WTC11 (cell line): Measurements from ENCODE around the gene ADGRB3. TPM values are rescaled to one million over a fixed set of nuclear protein-coding genes. Genes with fewer than 3 reads are reported as not detected.

Experiments
- ATAC-seq: fragments of 200-7000 bp; cut with Tn5 transposase; 2 replicates; pipeline ENCODE4 v1.10.0; 2021; ENCODE audit warnings: mild to moderate bottlenecking, moderate library complexity
- CTCF ChIA-PET: fragments of 300-600 bp; sonication (Branson Sonifier 250); formaldehyde crosslinking; loops from one replicate; lab custom pipeline; 2021; ENCODE audit warnings: antibody characterized with exemption; lab: Charles Lee
- POLR2A ChIA-PET: fragments of 350-600 bp; sonication (Branson Sonifier 250); formaldehyde crosslinking; loops from one replicate; lab custom pipeline; 2021; ENCODE audit warnings: antibody characterized with exemption; lab: Charles Lee
- DNase-seq: peaks from one replicate; pipeline ENCODE4 v3.0.0; 2021; ENCODE audit warnings: low spot score
- H3K27ac Mint-ChIP-seq: 2 replicates; pipeline ENCODE4 v1.8.0; 2021; ENCODE audit warnings: mixed read lengths
- H3K27me3 Mint-ChIP-seq: 2 replicates; pipeline ENCODE4 v1.8.0; 2021; ENCODE audit warnings: low read depth, mild to moderate bottlenecking, moderate library complexity, mixed read lengths
- H3K36me3 Mint-ChIP-seq: 2 replicates; pipeline ENCODE4 v1.8.0; 2021; ENCODE audit warnings: mixed read lengths
- H3K4me1 Mint-ChIP-seq: 2 replicates; pipeline ENCODE4 v1.8.0; 2022; ENCODE audit warnings: mixed read lengths
- H3K4me3 Mint-ChIP-seq: 2 replicates; pipeline ENCODE4 v1.8.0; 2021; ENCODE audit warnings: mild to moderate bottlenecking, moderate library complexity, mixed read lengths
- H3K9me3 Mint-ChIP-seq: 2 replicates; pipeline ENCODE4 v1.8.0; 2021; ENCODE audit warnings: mixed read lengths
- CREB1 ChIP-seq: sonication (generic); formaldehyde crosslinking; IDR thresholded peaks from 2 replicates; pipeline ENCODE4 v1.8.0; 2023; ENCODE audit warnings: mild to moderate bottlenecking, missing genetic modification reagents
- ELF4 ChIP-seq: sonication (generic); formaldehyde crosslinking; IDR thresholded peaks from 2 replicates; pipeline ENCODE4 v1.8.1; 2022; ENCODE audit warnings: low read depth, mild to moderate bottlenecking, moderate library complexity, missing genetic modification reagents
- GABPB1 ChIP-seq: sonication (generic); formaldehyde crosslinking; IDR thresholded peaks from 2 replicates; pipeline ENCODE4 v1.8.1; 2023; ENCODE audit warnings: mild to moderate bottlenecking, missing genetic modification reagents
- GTF2I ChIP-seq: fragments of 250-450 bp; sonication (Bioruptor Pico); conservative IDR thresholded peaks from 2 replicates; pipeline ENCODE4 v1.4.0; 2021; ENCODE audit warnings: mild to moderate bottlenecking
- IRF2 ChIP-seq: sonication (generic); formaldehyde crosslinking; IDR thresholded peaks from 2 replicates; pipeline ENCODE4 v1.8.0; 2022; ENCODE audit warnings: low read depth, missing genetic modification reagents, borderline replicate concordance
- JAZF1 ChIP-seq: fragments of 250-450 bp; sonication (Bioruptor Pico); IDR thresholded peaks from 2 replicates; pipeline ENCODE4 v1.9.0; 2021; ENCODE audit warnings: moderate library complexity, mild to moderate bottlenecking, inconsistent platforms
- MXD4 ChIP-seq: fragments of 250-450 bp; sonication (Bioruptor Pico); IDR thresholded peaks from 2 replicates; pipeline ENCODE4 v1.8.0; 2021; ENCODE audit warnings: mild to moderate bottlenecking, moderate library complexity, borderline replicate concordance
- MYBL2 ChIP-seq: sonication (generic); formaldehyde crosslinking; IDR thresholded peaks from 2 replicates; pipeline ENCODE4 v1.8.1; 2023; ENCODE audit warnings: mild to moderate bottlenecking, moderate library complexity, missing genetic modification reagents
- NFATC4 ChIP-seq: fragments of 250-450 bp; sonication (Bioruptor Pico); IDR thresholded peaks from 2 replicates; pipeline ENCODE4 v1.9.0; 2021; ENCODE audit warnings: mild to moderate bottlenecking
- NFYB ChIP-seq: sonication (generic); formaldehyde crosslinking; conservative IDR thresholded peaks from 2 replicates; pipeline ENCODE4 v1.8.0; 2022; ENCODE audit warnings: low read depth, missing genetic modification reagents
- NR1H2 ChIP-seq: sonication (generic); formaldehyde crosslinking; IDR thresholded peaks from 2 replicates; pipeline ENCODE4 v1.9.0; 2021; ENCODE audit warnings: mild to moderate bottlenecking, moderate library complexity, missing genetic modification reagents
- NR3C1 ChIP-seq: sonication (generic); formaldehyde crosslinking; conservative IDR thresholded peaks from 2 replicates; pipeline ENCODE4 v1.8.1; 2023; ENCODE audit warnings: low read depth, mild to moderate bottlenecking, missing genetic modification reagents
- RORB ChIP-seq: fragments of 250-450 bp; sonication (Bioruptor Pico); IDR thresholded peaks from 2 replicates; pipeline ENCODE4 v1.9.0; 2021; ENCODE audit warnings: mild to moderate bottlenecking
- TP53 ChIP-seq: sonication (generic); formaldehyde crosslinking; IDR thresholded peaks from 2 replicates; pipeline ENCODE4 v1.8.1; 2023; ENCODE audit warnings: mild to moderate bottlenecking, missing genetic modification reagents
- ZNF138 ChIP-seq: sonication (generic); formaldehyde crosslinking; conservative IDR thresholded peaks from 2 replicates; pipeline ENCODE4 v1.8.1; 2022; ENCODE audit warnings: mild to moderate bottlenecking, moderate library complexity, missing genetic modification reagents
- ZNF219 ChIP-seq: sonication (generic); formaldehyde crosslinking; IDR thresholded peaks from 2 replicates; pipeline ENCODE4 v1.8.0; 2023; ENCODE audit warnings: missing genetic modification reagents, mild to moderate bottlenecking, borderline replicate concordance
- ZNF232 ChIP-seq: sonication (generic); formaldehyde crosslinking; IDR thresholded peaks from 2 replicates; pipeline ENCODE4 v1.8.0; 2022; ENCODE audit warnings: mild to moderate bottlenecking, missing genetic modification reagents
- ZNF416 ChIP-seq: fragments of 250-450 bp; sonication (Bioruptor Pico); IDR thresholded peaks from 2 replicates; pipeline ENCODE4 v1.9.0; 2021; ENCODE audit warnings: mild to moderate bottlenecking, inconsistent platforms
- total RNA-seq: library from RNA; stranded (reverse); gene quantifications from 3 replicates; pipeline ENCODE4 v1.2.3, GENCODE V29; 2021
- TF ChIP-seq, protein P1 (sequence below): sonication (generic); formaldehyde crosslinking; IDR thresholded peaks from 2 replicates; pipeline ENCODE4 v1.8.1; 2023; ENCODE audit warnings: mild to moderate bottlenecking, missing genetic modification reagents
- TF ChIP-seq, protein P2 (sequence below): sonication (generic); formaldehyde crosslinking; IDR thresholded peaks from 2 replicates; pipeline ENCODE4 v1.8.0; 2022; ENCODE audit warnings: mild to moderate bottlenecking, missing genetic modification reagents
- TF ChIP-seq, protein P3 (sequence below): sonication (generic); formaldehyde crosslinking; conservative IDR thresholded peaks from 2 replicates; pipeline ENCODE4 v1.8.1; 2022; ENCODE audit warnings: mild to moderate bottlenecking, missing genetic modification reagents
- TF ChIP-seq, protein P4 (sequence below): sonication (generic); formaldehyde crosslinking; IDR thresholded peaks from 2 replicates; pipeline ENCODE4 v1.8.0; 2022; ENCODE audit warnings: mild to moderate bottlenecking, missing genetic modification reagents
- TF ChIP-seq, protein P5 (sequence below): sonication (generic); formaldehyde crosslinking; IDR thresholded peaks from 2 replicates; pipeline ENCODE4 v1.8.1; 2023; ENCODE audit warnings: mild to moderate bottlenecking, missing genetic modification reagents, borderline replicate concordance
- TF ChIP-seq, protein P6 (sequence below): sonication (generic); formaldehyde crosslinking; IDR thresholded peaks from 2 replicates; pipeline ENCODE4 v1.8.1; 2023; ENCODE audit warnings: mild to moderate bottlenecking, missing genetic modification reagents
- TF ChIP-seq, protein P7 (sequence below): sonication (generic); formaldehyde crosslinking; IDR thresholded peaks from 2 replicates; pipeline ENCODE4 v1.8.0; 2023; ENCODE audit warnings: missing genetic modification reagents

ADGRB3 gene
- total RNA-seq, 1 experiment from 2014 or later: 1.9 TPM

DNA sequence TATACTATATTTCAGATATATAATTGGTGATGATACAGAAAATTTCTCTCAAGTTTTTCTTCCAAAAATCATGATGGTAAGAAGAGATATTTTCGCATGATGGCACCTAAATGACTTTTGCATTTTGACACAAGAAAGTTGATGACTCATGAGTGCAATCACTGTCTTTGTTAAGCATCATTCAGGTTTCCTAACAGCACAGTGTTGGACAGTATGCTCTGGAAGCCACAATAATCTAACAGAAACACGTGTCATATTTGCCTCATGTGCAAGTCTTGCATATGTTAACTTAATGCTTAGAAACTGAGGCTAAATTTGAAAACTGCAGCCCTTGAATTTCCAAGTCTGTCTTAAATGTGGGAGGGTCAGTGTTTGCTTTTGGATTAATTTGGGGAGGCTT is 628.2 kb downstream of the ADGRB3 start (continued):
- TF ChIP-seq, protein P1, sequence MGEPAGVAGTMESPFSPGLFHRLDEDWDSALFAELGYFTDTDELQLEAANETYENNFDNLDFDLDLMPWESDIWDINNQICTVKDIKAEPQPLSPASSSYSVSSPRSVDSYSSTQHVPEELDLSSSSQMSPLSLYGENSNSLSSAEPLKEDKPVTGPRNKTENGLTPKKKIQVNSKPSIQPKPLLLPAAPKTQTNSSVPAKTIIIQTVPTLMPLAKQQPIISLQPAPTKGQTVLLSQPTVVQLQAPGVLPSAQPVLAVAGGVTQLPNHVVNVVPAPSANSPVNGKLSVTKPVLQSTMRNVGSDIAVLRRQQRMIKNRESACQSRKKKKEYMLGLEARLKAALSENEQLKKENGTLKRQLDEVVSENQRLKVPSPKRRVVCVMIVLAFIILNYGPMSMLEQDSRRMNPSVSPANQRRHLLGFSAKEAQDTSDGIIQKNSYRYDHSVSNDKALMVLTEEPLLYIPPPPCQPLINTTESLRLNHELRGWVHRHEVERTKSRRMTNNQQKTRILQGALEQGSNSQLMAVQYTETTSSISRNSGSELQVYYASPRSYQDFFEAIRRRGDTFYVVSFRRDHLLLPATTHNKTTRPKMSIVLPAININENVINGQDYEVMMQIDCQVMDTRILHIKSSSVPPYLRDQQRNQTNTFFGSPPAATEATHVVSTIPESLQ: no peak
- TF ChIP-seq NFATC4 (CRISPR knock-in tag) (no peak), ZNF416 (CRISPR knock-in tag) (no peak), GTF2I (CRISPR knock-in tag) (no peak), ZNF219 (no peak), ELF4 (CRISPR knock-in tag) (no peak), MYBL2 (no peak)
- TF ChIP-seq, protein P2, sequence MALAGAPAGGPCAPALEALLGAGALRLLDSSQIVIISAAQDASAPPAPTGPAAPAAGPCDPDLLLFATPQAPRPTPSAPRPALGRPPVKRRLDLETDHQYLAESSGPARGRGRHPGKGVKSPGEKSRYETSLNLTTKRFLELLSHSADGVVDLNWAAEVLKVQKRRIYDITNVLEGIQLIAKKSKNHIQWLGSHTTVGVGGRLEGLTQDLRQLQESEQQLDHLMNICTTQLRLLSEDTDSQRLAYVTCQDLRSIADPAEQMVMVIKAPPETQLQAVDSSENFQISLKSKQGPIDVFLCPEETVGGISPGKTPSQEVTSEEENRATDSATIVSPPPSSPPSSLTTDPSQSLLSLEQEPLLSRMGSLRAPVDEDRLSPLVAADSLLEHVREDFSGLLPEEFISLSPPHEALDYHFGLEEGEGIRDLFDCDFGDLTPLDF (CRISPR knock-in tag): no peak

DNA sequence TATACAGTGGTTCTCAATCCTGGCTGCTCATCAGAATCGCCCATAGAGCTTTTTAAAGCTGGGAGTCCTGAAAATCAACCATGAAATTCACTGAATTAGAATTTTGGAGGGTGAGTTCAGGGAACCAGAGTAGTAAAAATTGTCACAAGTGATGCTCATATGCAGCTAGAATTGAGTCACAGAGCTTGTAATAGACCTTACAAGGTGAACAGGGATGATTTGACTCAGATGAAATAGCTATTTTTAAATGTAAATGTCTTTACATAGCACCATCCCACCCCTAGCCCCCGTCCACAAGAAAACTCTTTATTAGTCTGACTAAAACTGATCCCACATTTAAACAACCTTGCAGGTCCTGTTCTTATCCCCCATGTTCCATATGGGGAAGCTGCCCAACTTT is 630.0 kb downstream of the ADGRB3 start:
- Mint-ChIP-seq H3K4me1 (peaks cover 6% of the 10 kb centered on the region), H3K27me3 (no peaks in the 10 kb centered on the region), H3K36me3 (no peaks in the 10 kb centered on the region), H3K4me3 (no peak overlapping the region), H3K9me3 (peaks cover 16% of the 10 kb centered on the region), H3K27ac (no peak overlapping the region)
- DNase-seq: no peak
- ChIA-PET CTCF (no interaction called here), POLR2A (no interaction called here)
- no peak for TF ChIP-seq ZNF138
- TF ChIP-seq, protein P3, sequence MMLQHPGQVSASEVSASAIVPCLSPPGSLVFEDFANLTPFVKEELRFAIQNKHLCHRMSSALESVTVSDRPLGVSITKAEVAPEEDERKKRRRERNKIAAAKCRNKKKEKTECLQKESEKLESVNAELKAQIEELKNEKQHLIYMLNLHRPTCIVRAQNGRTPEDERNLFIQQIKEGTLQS: no peak
- TF ChIP-seq, protein P4, sequence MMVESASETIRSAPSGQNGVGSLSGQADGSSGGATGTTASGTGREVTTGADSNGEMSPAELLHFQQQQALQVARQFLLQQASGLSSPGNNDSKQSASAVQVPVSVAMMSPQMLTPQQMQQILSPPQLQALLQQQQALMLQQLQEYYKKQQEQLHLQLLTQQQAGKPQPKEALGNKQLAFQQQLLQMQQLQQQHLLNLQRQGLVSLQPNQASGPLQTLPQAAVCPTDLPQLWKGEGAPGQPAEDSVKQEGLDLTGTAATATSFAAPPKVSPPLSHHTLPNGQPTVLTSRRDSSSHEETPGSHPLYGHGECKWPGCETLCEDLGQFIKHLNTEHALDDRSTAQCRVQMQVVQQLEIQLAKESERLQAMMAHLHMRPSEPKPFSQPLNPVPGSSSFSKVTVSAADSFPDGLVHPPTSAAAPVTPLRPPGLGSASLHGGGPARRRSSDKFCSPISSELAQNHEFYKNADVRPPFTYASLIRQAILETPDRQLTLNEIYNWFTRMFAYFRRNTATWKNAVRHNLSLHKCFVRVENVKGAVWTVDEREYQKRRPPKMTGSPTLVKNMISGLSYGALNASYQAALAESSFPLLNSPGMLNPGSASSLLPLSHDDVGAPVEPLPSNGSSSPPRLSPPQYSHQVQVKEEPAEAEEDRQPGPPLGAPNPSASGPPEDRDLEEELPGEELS (CRISPR knock-in tag): no peak
- TF ChIP-seq RORB (CRISPR knock-in tag): no peak
- no peak for TF ChIP-seq ZNF416 (CRISPR knock-in tag)
- no peak for TF ChIP-seq MXD4 (CRISPR knock-in tag)
- TF ChIP-seq NR3C1 (CRISPR knock-in tag): no peak
- ATAC-seq: no peak

DNA sequence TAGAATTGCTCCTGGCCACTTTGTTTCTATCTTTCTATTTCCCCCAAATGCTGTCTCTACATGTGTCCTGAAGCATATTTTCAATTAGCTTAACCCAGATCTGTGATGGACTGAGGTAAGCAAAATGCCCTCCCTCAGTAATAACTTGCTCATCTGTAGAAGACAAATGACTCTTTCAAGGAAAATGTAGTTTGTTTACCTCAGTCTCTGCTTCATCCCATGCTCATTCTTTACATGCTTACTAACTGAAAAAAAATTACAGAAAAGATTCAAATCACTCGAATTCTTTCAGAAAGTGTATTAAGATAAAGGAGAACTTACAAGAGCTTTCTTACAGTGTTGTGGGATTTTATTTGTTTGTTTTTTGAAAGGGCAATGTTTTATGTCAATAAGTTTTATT is 630.6 kb downstream of the ADGRB3 start:
- no peak overlapping the region for H3K27ac Mint-ChIP-seq
- TF ChIP-seq, protein P5, sequence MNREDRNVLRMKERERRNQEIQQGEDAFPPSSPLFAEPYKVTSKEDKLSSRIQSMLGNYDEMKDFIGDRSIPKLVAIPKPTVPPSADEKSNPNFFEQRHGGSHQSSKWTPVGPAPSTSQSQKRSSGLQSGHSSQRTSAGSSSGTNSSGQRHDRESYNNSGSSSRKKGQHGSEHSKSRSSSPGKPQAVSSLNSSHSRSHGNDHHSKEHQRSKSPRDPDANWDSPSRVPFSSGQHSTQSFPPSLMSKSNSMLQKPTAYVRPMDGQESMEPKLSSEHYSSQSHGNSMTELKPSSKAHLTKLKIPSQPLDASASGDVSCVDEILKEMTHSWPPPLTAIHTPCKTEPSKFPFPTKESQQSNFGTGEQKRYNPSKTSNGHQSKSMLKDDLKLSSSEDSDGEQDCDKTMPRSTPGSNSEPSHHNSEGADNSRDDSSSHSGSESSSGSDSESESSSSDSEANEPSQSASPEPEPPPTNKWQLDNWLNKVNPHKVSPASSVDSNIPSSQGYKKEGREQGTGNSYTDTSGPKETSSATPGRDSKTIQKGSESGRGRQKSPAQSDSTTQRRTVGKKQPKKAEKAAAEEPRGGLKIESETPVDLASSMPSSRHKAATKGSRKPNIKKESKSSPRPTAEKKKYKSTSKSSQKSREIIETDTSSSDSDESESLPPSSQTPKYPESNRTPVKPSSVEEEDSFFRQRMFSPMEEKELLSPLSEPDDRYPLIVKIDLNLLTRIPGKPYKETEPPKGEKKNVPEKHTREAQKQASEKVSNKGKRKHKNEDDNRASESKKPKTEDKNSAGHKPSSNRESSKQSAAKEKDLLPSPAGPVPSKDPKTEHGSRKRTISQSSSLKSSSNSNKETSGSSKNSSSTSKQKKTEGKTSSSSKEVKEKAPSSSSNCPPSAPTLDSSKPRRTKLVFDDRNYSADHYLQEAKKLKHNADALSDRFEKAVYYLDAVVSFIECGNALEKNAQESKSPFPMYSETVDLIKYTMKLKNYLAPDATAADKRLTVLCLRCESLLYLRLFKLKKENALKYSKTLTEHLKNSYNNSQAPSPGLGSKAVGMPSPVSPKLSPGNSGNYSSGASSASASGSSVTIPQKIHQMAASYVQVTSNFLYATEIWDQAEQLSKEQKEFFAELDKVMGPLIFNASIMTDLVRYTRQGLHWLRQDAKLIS (CRISPR knock-in tag): no peak
- TF ChIP-seq TP53 (CRISPR knock-in tag) (no peak), CREB1 (CRISPR knock-in tag) (no peak), ZNF232 (CRISPR knock-in tag) (no peak), GABPB1 (no peak), IRF2 (no peak), NFATC4 (CRISPR knock-in tag) (no peak), MYBL2 (no peak), JAZF1 (CRISPR knock-in tag) (no peak), NFYB (CRISPR knock-in tag) (no peak), NR1H2 (CRISPR knock-in tag) (no peak)
- TF ChIP-seq, protein P6, sequence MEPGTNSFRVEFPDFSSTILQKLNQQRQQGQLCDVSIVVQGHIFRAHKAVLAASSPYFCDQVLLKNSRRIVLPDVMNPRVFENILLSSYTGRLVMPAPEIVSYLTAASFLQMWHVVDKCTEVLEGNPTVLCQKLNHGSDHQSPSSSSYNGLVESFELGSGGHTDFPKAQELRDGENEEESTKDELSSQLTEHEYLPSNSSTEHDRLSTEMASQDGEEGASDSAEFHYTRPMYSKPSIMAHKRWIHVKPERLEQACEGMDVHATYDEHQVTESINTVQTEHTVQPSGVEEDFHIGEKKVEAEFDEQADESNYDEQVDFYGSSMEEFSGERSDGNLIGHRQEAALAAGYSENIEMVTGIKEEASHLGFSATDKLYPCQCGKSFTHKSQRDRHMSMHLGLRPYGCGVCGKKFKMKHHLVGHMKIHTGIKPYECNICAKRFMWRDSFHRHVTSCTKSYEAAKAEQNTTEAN (CRISPR knock-in tag): no peak
- TF ChIP-seq, protein P7, sequence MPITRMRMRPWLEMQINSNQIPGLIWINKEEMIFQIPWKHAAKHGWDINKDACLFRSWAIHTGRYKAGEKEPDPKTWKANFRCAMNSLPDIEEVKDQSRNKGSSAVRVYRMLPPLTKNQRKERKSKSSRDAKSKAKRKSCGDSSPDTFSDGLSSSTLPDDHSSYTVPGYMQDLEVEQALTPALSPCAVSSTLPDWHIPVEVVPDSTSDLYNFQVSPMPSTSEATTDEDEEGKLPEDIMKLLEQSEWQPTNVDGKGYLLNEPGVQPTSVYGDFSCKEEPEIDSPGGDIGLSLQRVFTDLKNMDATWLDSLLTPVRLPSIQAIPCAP (CRISPR knock-in tag): no peak

More for the DNA sequence above, 630.6 kb downstream of the ADGRB3 start:
- ChIA-PET CTCF (no interaction called here), POLR2A (no interaction called here)
- Mint-ChIP-seq H3K4me1 (peaks cover 6% of the 10 kb centered on the region), H3K4me3 (no peak overlapping the region), H3K36me3 (no peaks in the 10 kb centered on the region), H3K27me3 (no peaks in the 10 kb centered on the region), H3K9me3 (peaks cover 12% of the 10 kb centered on the region)
- ATAC-seq: no peak
- DNase-seq: no peak
